Renal pelvis (tissue), 4 donors: ENCODE data around the gene ARHGAP15. TPM values are rescaled to one million over a fixed set of nuclear protein-coding genes. Genes with fewer than 3 reads are reported as not detected.
A peak's percentile ranks its signal among the peaks of the same experiment; 100 is the strongest.

Experiments
- DNase-seq: peaks from one replicate; pipeline ENCODE4 v3.0.0-alpha.2; 2013
- polyA plus RNA-seq, 3 donors: library from polyadenylated mRNA; unstranded; fragments of 120-200 nt; gene quantifications; one replicate each; pipeline ENCODE4 v1.2.1, GENCODE V29; 2013; ENCODE audit not compliant: insufficient read length in 3 of 3

The ARHGAP15 gene
- polyA plus RNA-seq, 3 donors = 3.9 to 4.5 (median 4.3) TPM

GRCh38 chr2:143223556-143223955, 94.3 kb downstream of the ARHGAP15 start:
- no peak for DNase-seq

GRCh38 chr2:143225931-143226330, 96.7 kb downstream of the ARHGAP15 start:
- DNase-seq = no peak

GRCh38 chr2:143226714-143227541, 97.7 kb downstream of the ARHGAP15 start:
- DNase-seq = no peak

GRCh38 chr2:143229411-143229810, 100.2 kb downstream of the ARHGAP15 start:
- no peak for DNase-seq

- no peak for DNase-seq
These were observed 100.7 kb downstream of the ARHGAP15 start for GRCh38 chr2:143229952-143230351.

GRCh38 chr2:143230506-143231253, 101.5 kb downstream of the ARHGAP15 start:
- DNase-seq = no peak

GRCh38 chr2:143231254-143231645, 102.0 kb downstream of the ARHGAP15 start:
- DNase-seq = no peak

GRCh38 chr2:143237146-143237777, 108.0 kb downstream of the ARHGAP15 start:
- DNase-seq = no peak

GRCh38 chr2:143241403-143242088, 112.3 kb downstream of the ARHGAP15 start:
- DNase-seq = no peak

GRCh38 chr2:143246246-143246645, 117.0 kb downstream of the ARHGAP15 start:
- no peak for DNase-seq

GRCh38 chr2:143246815-143247744, 117.9 kb downstream of the ARHGAP15 start:
- no peak for DNase-seq

- no peak for DNase-seq
These were observed 119.4 kb downstream of the ARHGAP15 start for GRCh38 chr2:143248631-143249030.

- DNase-seq = no peak
These were observed 122.5 kb downstream of the ARHGAP15 start for GRCh38 chr2:143251681-143252080.

GRCh38 chr2:143252138-143252907, 123.1 kb downstream of the ARHGAP15 start:
- DNase-seq = no peak

GRCh38 chr2:143254110-143254509, 124.9 kb downstream of the ARHGAP15 start:
- no peak for DNase-seq

GRCh38 chr2:143255086-143255485, 125.9 kb downstream of the ARHGAP15 start:
- no peak for DNase-seq

- no peak for DNase-seq
These were observed 126.7 kb downstream of the ARHGAP15 start for GRCh38 chr2:143255899-143256298.

GRCh38 chr2:143258126-143258892, 129.1 kb downstream of the ARHGAP15 start:
- no peak for DNase-seq

- DNase-seq = peak; percentile 65
These were observed 130.2 kb downstream of the ARHGAP15 start for GRCh38 chr2:143259368-143259958.
